Neural progenitor cell (in vitro differentiated cells): Measurements from ENCODE around the gene PRRC2C. TPM values are rescaled to one million over a fixed set of nuclear protein-coding genes. Genes with fewer than 3 reads are reported as not detected.
"Not testable (repeated sequence)": the region's sequence is repeated elsewhere in the genome, so short reads cannot be mapped to it uniquely, and the experiment has no call there.

Source experiments
- DNase-seq: peaks from one replicate; pipeline ENCODE4 v3.0.0-alpha.2; 2016; ENCODE audit warnings: low spot score
- H2AFZ ChIP-seq: fragments of 200-600 bp; sonication (generic); replicated peaks from 2 replicates; pipeline ENCODE4 v1.6.1; 2016; ENCODE audit warnings: antibody characterized with exemption
- H3F3A ChIP-seq: fragments of 200-600 bp; sonication (generic); 2 replicates; pipeline ENCODE4 v1.6.1; 2016; ENCODE audit warnings: antibody characterized with exemption, low read depth
- H3K27ac ChIP-seq: fragments of 200-600 bp; sonication (generic); 2 replicates; pipeline ENCODE4 v1.5.1; 2016; ENCODE audit warnings: mild to moderate bottlenecking
- H3K27me3 ChIP-seq: fragments of 200-600 bp; sonication (generic); 2 replicates; pipeline ENCODE4 v1.6.1; 2016; ENCODE audit warnings: mild to moderate bottlenecking, moderate library complexity
- H3K36me3 ChIP-seq: fragments of 200-600 bp; sonication (generic); 2 replicates; pipeline ENCODE4 v1.5.1; 2016
- H3K4me1 ChIP-seq: fragments of 200-600 bp; sonication (generic); 2 replicates; pipeline ENCODE4 v1.6.1; 2016; ENCODE audit warnings: mixed run types
- H3K4me2 ChIP-seq: fragments of 200-600 bp; sonication (generic); 2 replicates; pipeline ENCODE4 v1.6.1; 2016
- H3K4me3 ChIP-seq: fragments of 200-600 bp; sonication (generic); 2 replicates; pipeline ENCODE4 v1.5.1; 2016
- H3K79me2 ChIP-seq: fragments of 200-600 bp; sonication (generic); 2 replicates; pipeline ENCODE4 v1.6.1; 2016; ENCODE audit warnings: low read depth
- H3K9ac ChIP-seq: fragments of 200-600 bp; sonication (generic); 2 replicates; pipeline ENCODE4 v1.6.1; 2016
- H3K9me3 ChIP-seq: fragments of 200-600 bp; sonication (generic); 2 replicates; pipeline ENCODE4 v1.5.1; 2016; ENCODE audit warnings: low read depth
- H4K20me1 ChIP-seq: fragments of 200-600 bp; sonication (generic); 2 replicates; pipeline ENCODE4 v1.6.1; 2016; ENCODE audit warnings: low read depth
- H3K27ac Mint-ChIP-seq: 3 replicates; pipeline ENCODE4 v1.8.0; 2021; ENCODE audit warnings: mixed read lengths
- H3K27me3 Mint-ChIP-seq: 2 replicates; pipeline ENCODE4 v1.8.0; 2022; ENCODE audit warnings: low read depth, mild to moderate bottlenecking, inconsistent platforms, moderate library complexity, mixed read lengths; ENCODE audit not compliant: insufficient read depth
- H3K36me3 Mint-ChIP-seq: 3 replicates; pipeline ENCODE4 v1.8.0; 2021; ENCODE audit warnings: mixed read lengths
- H3K4me1 Mint-ChIP-seq: 3 replicates; pipeline ENCODE4 v1.8.0; 2021; ENCODE audit warnings: mixed read lengths
- H3K4me3 Mint-ChIP-seq: 3 replicates; pipeline ENCODE4 v1.8.0; 2021; ENCODE audit warnings: mild to moderate bottlenecking, moderate library complexity, mixed read lengths
- H3K9me3 Mint-ChIP-seq: 3 replicates; pipeline ENCODE4 v1.8.0; 2020; ENCODE audit warnings: mixed read lengths
- CTCF ChIP-seq: fragments of 200-600 bp; sonication (generic); IDR thresholded peaks from 2 replicates; pipeline ENCODE4 v1.5.1; 2017; ENCODE audit warnings: antibody characterized with exemption, mild to moderate bottlenecking
- EZH2 ChIP-seq: fragments of 200-600 bp; sonication (generic); IDR thresholded peaks from 2 replicates; pipeline ENCODE4 v1.6.1; 2017; ENCODE audit warnings: antibody characterized with exemption, mild to moderate bottlenecking, moderate library complexity
- EZH2phosphoT487 ChIP-seq: fragments of 200-600 bp; sonication (generic); IDR thresholded peaks from 2 replicates; pipeline ENCODE4 v1.6.1; 2017; ENCODE audit warnings: antibody characterized with exemption
- total RNA-seq: library from RNA; depleted of rRNA; stranded (reverse); fragments of >200 nt; gene quantifications from 2 replicates; pipeline ENCODE4 v1.2.3, GENCODE V29; 2015; ENCODE audit warnings: low replicate concordance

PRRC2C gene
- total RNA-seq, 1 donor from 2014 or later = 89.9 TPM

- H3K9ac ChIP-seq = no peak overlapping the region
- H3K36me3 ChIP-seq = no peaks in the 10 kb centered on the region
- H3K4me2 ChIP-seq = no peak overlapping the region
- no peaks in the 10 kb centered on the region for H3K4me1 ChIP-seq
- no peaks in the 10 kb centered on the region for H3K9me3 ChIP-seq
- no peak overlapping the region for H3K27ac ChIP-seq
- peaks cover 4% of the 10 kb centered on the region for H3K27me3 Mint-ChIP-seq
- H3K4me3 ChIP-seq = no peak overlapping the region
- H3K36me3 Mint-ChIP-seq = no peaks in the 10 kb centered on the region
- peaks cover 2% of the 10 kb centered on the region for H3K4me1 Mint-ChIP-seq
- no peak overlapping the region for H2AFZ ChIP-seq
- no peak overlapping the region for H3K4me3 Mint-ChIP-seq
- no peak overlapping the region for H3K27ac Mint-ChIP-seq
- no peaks in the 10 kb centered on the region for H3K79me2 ChIP-seq
- no peaks in the 10 kb centered on the region for H3K9me3 Mint-ChIP-seq
- no peaks in the 10 kb centered on the region for H4K20me1 ChIP-seq
- no peaks in the 10 kb centered on the region for H3K27me3 ChIP-seq
- no peak for DNase-seq
- no peaks in the 10 kb centered on the region for H3F3A ChIP-seq
- no peak for TF ChIP-seq CTCF
- no peak for TF ChIP-seq EZH2
These were observed 128.0 kb downstream of the PRRC2C start for GRCh38 chr1:171613282-171613681.

- not testable (repeated sequence) for H3K79me2 ChIP-seq, H3K4me1 Mint-ChIP-seq, H3K36me3 Mint-ChIP-seq, H3K4me3 ChIP-seq, H3K4me3 Mint-ChIP-seq, H4K20me1 ChIP-seq, H3K36me3 ChIP-seq, H3K9me3 ChIP-seq, DNase-seq, H3F3A ChIP-seq, H3K4me2 ChIP-seq, H3K27me3 Mint-ChIP-seq, H2AFZ ChIP-seq, H3K27ac ChIP-seq, H3K27ac Mint-ChIP-seq, H3K9ac ChIP-seq, H3K27me3 ChIP-seq, H3K4me1 ChIP-seq, H3K9me3 Mint-ChIP-seq
These were observed 130.0 kb downstream of the PRRC2C start for GRCh38 chr1:171615122-171615906.

- H3K27me3 ChIP-seq = no peaks in the 10 kb centered on the region
- Mint-ChIP-seq H3K4me3 (no peak overlapping the region), H3K9me3 (no peaks in the 10 kb centered on the region), H3K36me3 (no peaks in the 10 kb centered on the region), H3K27ac (no peak overlapping the region), H3K27me3 (peaks cover 8% of the 10 kb centered on the region), H3K4me1 (peaks cover 2% of the 10 kb centered on the region)
- H3K4me3 ChIP-seq = no peak overlapping the region
- no peak overlapping the region for H3K9ac ChIP-seq
- H3K9me3 ChIP-seq = no peaks in the 10 kb centered on the region
- TF ChIP-seq EZH2 = no peak
- TF ChIP-seq CTCF = no peak
- TF ChIP-seq EZH2phosphoT487 = no peak
- no peak for DNase-seq
- H3K36me3 ChIP-seq = no peaks in the 10 kb centered on the region
- H3F3A ChIP-seq = no peaks in the 10 kb centered on the region
- no peaks in the 10 kb centered on the region for H3K4me1 ChIP-seq
- H4K20me1 ChIP-seq = no peaks in the 10 kb centered on the region
- H3K27ac ChIP-seq = no peak overlapping the region
- H2AFZ ChIP-seq = no peak overlapping the region
- no peaks in the 10 kb centered on the region for H3K79me2 ChIP-seq
- no peak overlapping the region for H3K4me2 ChIP-seq
These were observed 131.3 kb downstream of the PRRC2C start for GRCh38 chr1:171616586-171616985.

- Histone ChIP-seq H3K27ac (no peak within 1 kb of the TSS), H4K20me1 (no peaks in the 10 kb centered on the region), H2AFZ (no peak within 1 kb of the TSS), H3K36me3 (no peaks in the 10 kb centered on the region), H3K9ac (no peak within 1 kb of the TSS), H3F3A (no peaks in the 10 kb centered on the region), H3K4me2 (no peak within 1 kb of the TSS), H3K4me3 (no peak within 1 kb of the TSS), H3K9me3 (no peaks in the 10 kb centered on the region), H3K27me3 (no peaks in the 10 kb centered on the region), H3K79me2 (no peaks in the 10 kb centered on the region), H3K4me1 (no peaks in the 10 kb centered on the region)
- no peak within 1 kb of the TSS for H3K4me3 Mint-ChIP-seq
- peaks cover 4% of the 10 kb centered on the region for H3K27me3 Mint-ChIP-seq
- H3K27ac Mint-ChIP-seq = no peak within 1 kb of the TSS
- no peak for DNase-seq
- TF ChIP-seq EZH2phosphoT487 (no peak), CTCF (no peak), EZH2 (no peak)
- no peaks in the 10 kb centered on the region for H3K36me3 Mint-ChIP-seq
- peaks cover 4% of the 10 kb centered on the region for H3K9me3 Mint-ChIP-seq
- peaks cover 5% of the 10 kb centered on the region for H3K4me1 Mint-ChIP-seq
These were observed 136.8 kb downstream of the PRRC2C start, which contains the start of gene MYOCOS for GRCh38 chr1:171622152-171622462. Gene MYOCOS (plus strand): TSS chr1:171622243. CDS start chr1:171623884, 1,641 bp downstream.
